Testis (tissue), 2 donors: ENCODE data around the gene ARHGEF37.

Source experiments
- CTCF ChIP-seq, 3 experiments: fragments of 450-650 bp in 2 of 3; fragments of 200-600 bp in 1 of 3; sonication (generic) in 1 of 3; IDR thresholded peaks; one replicate each; pipeline ENCODE4 v1.5.1; 2016 to 2019; ENCODE audit warnings: antibody characterized with exemption in 3 of 3, mild to moderate bottlenecking in 2 of 3, moderate library complexity in 1 of 3
- POLR2A ChIP-seq: fragments of 450-650 bp; IDR thresholded peaks from one replicate; pipeline ENCODE4 v1.6.1; 2017; ENCODE audit warnings: antibody characterized with exemption, mild to moderate bottlenecking, moderate library complexity

- no peak for TF ChIP-seq CTCF (IDR thresholded peaks at IDR 0.05)
- no peak for TF ChIP-seq POLR2A
Observed at GRCh38 chr5:149596712-149597111, 15.4 kb downstream of the ARHGEF37 start.
